Right lobe of liver (tissue), 4 donors: ENCODE measurements around the gene SLC2A8.

Source experiments
- POLR2A ChIP-seq: fragments of 450-650 bp; IDR thresholded peaks from one replicate; pipeline ENCODE4 v1.6.1; 2017; ENCODE audit warnings: antibody characterized with exemption, mild to moderate bottlenecking
- TF ChIP-seq, protein P1 (sequence below), 4 donors: fragments of 200-600 bp in 3 of 4; fragments of 450-650 bp in 1 of 4; IDR thresholded peaks; one replicate each; pipeline versions ENCODE4 v1.5.1 to v1.8.0; 2016 to 2022; ENCODE audit warnings: antibody characterized with exemption in 4 of 4, mild to moderate bottlenecking in 2 of 4
- donor health status: DM: no; HTN: no; CAD: no.
- donor health status: DM: no; HTN: no; CAD: no.
- donor health status: DM: no; HTN: yes; CAD: no.

DNA sequence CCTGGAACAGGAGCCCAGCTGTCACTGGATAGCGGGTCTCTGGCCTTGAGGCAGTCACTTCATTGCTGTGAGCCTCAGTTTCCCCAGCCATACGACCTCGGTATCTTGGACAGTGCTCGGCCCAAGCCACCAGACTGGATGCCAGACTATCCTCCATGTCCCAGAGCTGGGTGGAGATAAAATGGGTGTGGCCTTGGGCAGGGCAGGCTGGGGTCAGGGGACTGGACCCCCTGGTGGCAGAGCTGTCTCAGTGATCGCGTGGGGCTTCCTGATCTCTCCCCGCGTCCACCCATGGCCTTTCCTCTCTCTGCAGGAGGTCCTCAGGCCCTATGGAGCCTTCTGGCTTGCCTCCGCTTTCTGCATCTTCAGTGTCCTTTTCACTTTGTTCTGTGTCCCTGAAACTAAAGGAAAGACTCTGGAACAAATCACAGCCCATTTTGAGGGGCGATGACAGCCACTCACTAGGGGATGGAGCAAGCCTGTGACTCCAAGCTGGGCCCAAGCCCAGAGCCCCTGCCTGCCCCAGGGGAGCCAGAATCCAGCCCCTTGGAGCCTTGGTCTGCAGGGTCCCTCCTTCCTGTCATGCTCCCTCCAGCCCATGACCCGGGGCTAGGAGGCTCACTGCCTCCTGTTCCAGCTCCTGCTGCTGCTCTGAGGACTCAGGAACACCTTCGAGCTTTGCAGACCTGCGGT, 10.0 kb downstream of the SLC2A8 start:
- TF ChIP-seq, protein P1, sequence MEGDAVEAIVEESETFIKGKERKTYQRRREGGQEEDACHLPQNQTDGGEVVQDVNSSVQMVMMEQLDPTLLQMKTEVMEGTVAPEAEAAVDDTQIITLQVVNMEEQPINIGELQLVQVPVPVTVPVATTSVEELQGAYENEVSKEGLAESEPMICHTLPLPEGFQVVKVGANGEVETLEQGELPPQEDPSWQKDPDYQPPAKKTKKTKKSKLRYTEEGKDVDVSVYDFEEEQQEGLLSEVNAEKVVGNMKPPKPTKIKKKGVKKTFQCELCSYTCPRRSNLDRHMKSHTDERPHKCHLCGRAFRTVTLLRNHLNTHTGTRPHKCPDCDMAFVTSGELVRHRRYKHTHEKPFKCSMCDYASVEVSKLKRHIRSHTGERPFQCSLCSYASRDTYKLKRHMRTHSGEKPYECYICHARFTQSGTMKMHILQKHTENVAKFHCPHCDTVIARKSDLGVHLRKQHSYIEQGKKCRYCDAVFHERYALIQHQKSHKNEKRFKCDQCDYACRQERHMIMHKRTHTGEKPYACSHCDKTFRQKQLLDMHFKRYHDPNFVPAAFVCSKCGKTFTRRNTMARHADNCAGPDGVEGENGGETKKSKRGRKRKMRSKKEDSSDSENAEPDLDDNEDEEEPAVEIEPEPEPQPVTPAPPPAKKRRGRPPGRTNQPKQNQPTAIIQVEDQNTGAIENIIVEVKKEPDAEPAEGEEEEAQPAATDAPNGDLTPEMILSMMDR (IDR thresholded peaks at IDR 0.05): no peak
- no peak for TF ChIP-seq POLR2A
